Testis (tissue), 3 donors: Measurements from ENCODE around the gene FBP2. TPM values are rescaled to one million over a fixed set of nuclear protein-coding genes. Genes with fewer than 3 reads are reported as not detected.

Experiments
- DNase-seq: peaks from one replicate; pipeline ENCODE4 v3.0.0-alpha.2; 2019
- H3K27ac ChIP-seq, 2 donors: fragments of 200-600 bp; sonication (generic); one replicate each; pipeline ENCODE4 v1.5.1; 2019
- H3K27me3 ChIP-seq: fragments of 200-600 bp; sonication (generic); one replicate; pipeline ENCODE4 v1.5.1; 2019
- H3K36me3 ChIP-seq: fragments of 200-600 bp; sonication (generic); one replicate; pipeline ENCODE4 v1.5.1; 2017; ENCODE audit warnings: low read depth; ENCODE audit errors: missing control alignments
- H3K4me1 ChIP-seq: fragments of 200-600 bp; sonication (generic); one replicate; pipeline ENCODE4 v1.5.1; 2019
- H3K4me3 ChIP-seq, 2 donors: fragments of 200-600 bp; sonication (generic); one replicate each; pipeline ENCODE4 v1.5.1; 2017 to 2019
- H3K9me3 ChIP-seq: fragments of 200-600 bp; sonication (generic); one replicate; pipeline ENCODE4 v1.5.1; 2017
- POLR2A ChIP-seq: fragments of 450-650 bp; IDR thresholded peaks from one replicate; pipeline ENCODE4 v1.6.1; 2017; ENCODE audit warnings: antibody characterized with exemption, mild to moderate bottlenecking, moderate library complexity
- WGBS, 2 donors: methylation state at CpG; one replicate each; pipeline ENCODE4 v1.1.5; 2018; 5-methylcytosine and 5-hydroxymethylcytosine counted together
- intact Hi-C: fragments of 100-400 bp; cut with DNase I; formaldehyde crosslinking; loops from one replicate; pipeline ENCODE4 v1.15.1; 2023; ENCODE audit warnings: low total_unique reads
- polyA plus RNA-seq: library from polyadenylated mRNA; stranded (reverse); fragments of 350-450 nt; fragmentation: Illumina TruSeq; extraction: RNeasy Lipid Tissue Mini Kit (QIAGEN cat#74804); gene quantifications from one replicate; pipeline ENCODE4 v1.2.3, GENCODE V29; 2014; ENCODE audit warnings: low read depth, low replicate concordance; ENCODE audit not compliant: insufficient read depth
- total RNA-seq, 2 donors: library from RNA; depleted of rRNA; stranded (reverse); fragments of >200 nt; gene quantifications; one replicate each; pipeline ENCODE4 v1.2.3, GENCODE V29; 2016
- TF ChIP-seq, protein P1 (sequence below), 3 experiments: fragments of 450-650 bp in 2 of 3; fragments of 200-600 bp in 1 of 3; sonication (generic) in 1 of 3; IDR thresholded peaks; one replicate each; pipeline ENCODE4 v1.5.1; 2016 to 2019; ENCODE audit warnings: antibody characterized with exemption in 3 of 3, mild to moderate bottlenecking in 2 of 3, moderate library complexity in 1 of 3

The FBP2 gene
- total and polyA plus RNA-seq, 3 donors from 2014 or later: 0.74 to 2.5 (median 1.6) TPM

DNA sequence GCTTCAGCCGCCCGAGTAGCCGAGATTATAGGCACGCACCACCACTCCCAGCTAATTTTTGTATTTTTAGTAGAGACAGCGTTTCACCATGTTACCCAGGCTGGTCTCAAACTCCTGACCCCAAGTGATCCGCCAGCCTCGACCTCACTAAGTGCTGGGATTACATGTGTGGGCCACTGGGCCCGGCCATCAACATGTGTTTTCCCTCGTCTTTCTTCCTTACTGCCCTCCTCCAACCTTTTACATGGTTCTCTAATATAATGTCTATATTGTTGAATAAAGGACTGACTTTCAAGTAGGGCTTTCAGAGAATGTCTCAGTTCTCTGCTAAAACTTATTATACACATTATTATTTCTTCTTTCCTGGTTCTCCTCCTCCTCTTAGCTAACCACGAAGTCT is 60.0 kb downstream of the FBP2 start:
- H3K27me3 ChIP-seq: no peaks in the 10 kb centered on the region
- DNase-seq: no peak
- H3K4me3 ChIP-seq: no peak overlapping the region
- no peaks in the 10 kb centered on the region for H3K9me3 ChIP-seq
- 86 to 87% methylated on average over 10 of the region's 10 CpGs for WGBS, 2 donors
- no peaks in the 10 kb centered on the region for H3K36me3 ChIP-seq
- no peaks in the 10 kb centered on the region for H3K4me1 ChIP-seq
- TF ChIP-seq, protein P1, sequence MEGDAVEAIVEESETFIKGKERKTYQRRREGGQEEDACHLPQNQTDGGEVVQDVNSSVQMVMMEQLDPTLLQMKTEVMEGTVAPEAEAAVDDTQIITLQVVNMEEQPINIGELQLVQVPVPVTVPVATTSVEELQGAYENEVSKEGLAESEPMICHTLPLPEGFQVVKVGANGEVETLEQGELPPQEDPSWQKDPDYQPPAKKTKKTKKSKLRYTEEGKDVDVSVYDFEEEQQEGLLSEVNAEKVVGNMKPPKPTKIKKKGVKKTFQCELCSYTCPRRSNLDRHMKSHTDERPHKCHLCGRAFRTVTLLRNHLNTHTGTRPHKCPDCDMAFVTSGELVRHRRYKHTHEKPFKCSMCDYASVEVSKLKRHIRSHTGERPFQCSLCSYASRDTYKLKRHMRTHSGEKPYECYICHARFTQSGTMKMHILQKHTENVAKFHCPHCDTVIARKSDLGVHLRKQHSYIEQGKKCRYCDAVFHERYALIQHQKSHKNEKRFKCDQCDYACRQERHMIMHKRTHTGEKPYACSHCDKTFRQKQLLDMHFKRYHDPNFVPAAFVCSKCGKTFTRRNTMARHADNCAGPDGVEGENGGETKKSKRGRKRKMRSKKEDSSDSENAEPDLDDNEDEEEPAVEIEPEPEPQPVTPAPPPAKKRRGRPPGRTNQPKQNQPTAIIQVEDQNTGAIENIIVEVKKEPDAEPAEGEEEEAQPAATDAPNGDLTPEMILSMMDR (IDR thresholded peaks at IDR 0.05): no peak
- TF ChIP-seq POLR2A: no peak
- H3K27ac ChIP-seq: no peak overlapping the region
- intact Hi-C loops: no loop called here

DNA sequence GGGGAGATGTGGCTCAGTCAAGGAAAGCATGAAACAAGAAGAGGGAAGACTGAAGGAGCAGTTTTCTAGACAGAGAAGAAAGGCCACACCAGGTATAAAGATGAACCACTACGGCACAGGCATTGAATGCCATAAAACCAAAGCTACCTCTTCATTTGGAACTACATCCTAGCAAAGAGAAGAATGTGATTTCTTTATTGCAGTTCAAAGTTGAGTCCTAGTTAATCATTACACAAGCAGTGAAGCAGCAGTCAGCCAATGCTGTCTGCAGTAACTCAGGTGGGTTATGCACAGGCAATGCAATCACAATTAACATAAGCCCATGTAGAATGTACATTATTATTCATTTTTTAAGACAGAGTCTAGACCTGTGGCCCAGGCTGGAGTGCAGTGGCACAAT is 60.5 kb downstream of the FBP2 start:
- intact Hi-C loops: no loop called here
- Histone ChIP-seq H3K27me3 (no peaks in the 10 kb centered on the region), H3K36me3 (no peaks in the 10 kb centered on the region), H3K4me3 (no peak overlapping the region), H3K4me1 (no peaks in the 10 kb centered on the region), H3K9me3 (no peaks in the 10 kb centered on the region), H3K27ac (no peak overlapping the region)
- WGBS, 2 donors: 93 to 94% methylated on average over 1 of the region's 1 CpG
- no peak for TF ChIP-seq POLR2A
- TF ChIP-seq, protein P1 (IDR thresholded peaks at IDR 0.05): no peak
- no peak for DNase-seq

DNA sequence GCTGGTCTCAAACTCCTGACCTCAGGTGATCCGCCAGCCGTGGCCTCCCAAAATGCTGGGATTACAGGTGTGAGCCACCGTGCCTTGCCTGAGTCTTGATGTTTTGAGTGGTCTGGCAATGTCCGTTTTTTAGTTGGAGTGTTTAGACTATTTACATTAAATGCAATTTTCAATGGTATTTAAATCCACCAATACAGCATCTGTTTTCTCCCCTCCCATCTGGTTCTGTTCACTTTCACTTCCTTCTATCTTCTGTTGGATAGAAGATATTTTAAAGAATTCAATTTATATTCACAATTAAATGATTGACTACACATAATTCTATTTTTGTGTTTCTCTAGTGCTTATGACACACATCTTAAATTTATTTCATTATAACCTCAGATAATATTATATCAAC is 64.7 kb downstream of the FBP2 start:
- Histone ChIP-seq H3K27me3 (no peaks in the 10 kb centered on the region), H3K4me3 (no peak overlapping the region), H3K4me1 (no peaks in the 10 kb centered on the region), H3K9me3 (no peaks in the 10 kb centered on the region), H3K27ac (no peak overlapping the region), H3K36me3 (no peaks in the 10 kb centered on the region)
- WGBS, 2 donors: 91 to 94% methylated on average over 4 of the region's 4 CpGs
- no peak for DNase-seq
- no peak for TF ChIP-seq POLR2A
- TF ChIP-seq, protein P1 (IDR thresholded peaks at IDR 0.05): no peak
- intact Hi-C loops: no loop called here

DNA sequence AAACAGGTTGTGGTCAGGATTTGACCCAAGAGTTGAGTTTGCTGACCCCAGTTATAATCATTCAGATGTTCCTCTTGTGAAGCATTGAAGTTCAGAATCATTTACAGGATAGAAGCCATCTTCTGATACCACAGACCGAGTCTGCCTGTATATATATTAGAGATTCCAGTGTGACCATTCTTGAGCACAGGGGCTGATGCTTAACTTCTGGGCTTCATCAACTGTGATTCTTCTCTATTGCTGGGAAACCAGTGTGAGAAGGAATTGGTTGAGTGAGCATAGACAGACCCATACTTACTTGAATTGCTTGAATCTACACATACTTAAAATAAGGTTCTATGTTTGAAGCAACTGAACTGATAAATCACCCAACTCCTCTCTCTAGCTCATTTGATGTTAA is 66.7 kb downstream of the FBP2 start:
- no peak for DNase-seq
- WGBS, 2 donors: 66 to 86% methylated on average over 1 of the region's 1 CpG
- no peaks in the 10 kb centered on the region for H3K4me1 ChIP-seq
- no peak overlapping the region for H3K4me3 ChIP-seq
- H3K9me3 ChIP-seq: no peaks in the 10 kb centered on the region
- intact Hi-C loops: no loop called here
- H3K27me3 ChIP-seq: no peaks in the 10 kb centered on the region
- no peaks in the 10 kb centered on the region for H3K36me3 ChIP-seq
- no peak overlapping the region for H3K27ac ChIP-seq
- TF ChIP-seq, protein P1 (IDR thresholded peaks at IDR 0.05): no peak
- no peak for TF ChIP-seq POLR2A

DNA sequence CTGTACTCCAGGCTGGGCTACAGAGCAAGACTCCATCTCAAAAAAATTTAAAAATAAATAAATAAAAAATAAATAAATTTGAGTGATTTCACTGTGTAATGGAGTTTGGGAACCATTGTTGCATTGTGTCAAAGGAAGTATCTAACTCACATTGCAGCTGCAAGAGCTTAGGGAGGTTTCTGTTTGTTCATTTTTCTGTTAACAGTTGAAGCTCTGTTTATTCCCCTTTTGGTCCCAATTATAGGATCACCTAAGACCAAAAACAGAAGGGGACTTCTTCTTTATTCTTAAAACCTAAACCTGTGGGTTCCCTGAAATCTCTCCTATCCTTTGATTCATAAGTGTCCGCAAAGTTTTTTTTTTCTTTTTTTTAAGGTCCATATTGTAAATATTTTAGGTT is 67.4 kb downstream of the FBP2 start:
- Histone ChIP-seq H3K27me3 (no peaks in the 10 kb centered on the region), H3K36me3 (no peaks in the 10 kb centered on the region), H3K27ac (no peak overlapping the region), H3K9me3 (no peaks in the 10 kb centered on the region), H3K4me1 (no peaks in the 10 kb centered on the region), H3K4me3 (no peak overlapping the region)
- TF ChIP-seq POLR2A: no peak
- TF ChIP-seq, protein P1 (IDR thresholded peaks at IDR 0.05): no peak
- 91 to 95% methylated on average over 1 of the region's 1 CpG for WGBS, 2 donors
- intact Hi-C loops: no loop called here
- DNase-seq: no peak
